AG09319 (cell line): ENCODE measurements around the gene OCLN.
"Not testable (repeated sequence)": the region's sequence is repeated elsewhere in the genome, so short reads cannot be mapped to it uniquely, and the experiment has no call there.

Experiments used
- DNase-seq: peaks from one replicate; pipeline ENCODE4 v3.0.0-alpha.2; 2010; ENCODE audit warnings: low read depth; ENCODE audit errors: extremely low read depth
- TF ChIP-seq, protein P1 (sequence below): IDR thresholded peaks from 2 replicates; pipeline ENCODE4 v1.5.1; 2011; ENCODE audit warnings: low read depth, mild to moderate bottlenecking, inconsistent platforms, low read length, moderate library complexity

The OCLN gene

DNA sequence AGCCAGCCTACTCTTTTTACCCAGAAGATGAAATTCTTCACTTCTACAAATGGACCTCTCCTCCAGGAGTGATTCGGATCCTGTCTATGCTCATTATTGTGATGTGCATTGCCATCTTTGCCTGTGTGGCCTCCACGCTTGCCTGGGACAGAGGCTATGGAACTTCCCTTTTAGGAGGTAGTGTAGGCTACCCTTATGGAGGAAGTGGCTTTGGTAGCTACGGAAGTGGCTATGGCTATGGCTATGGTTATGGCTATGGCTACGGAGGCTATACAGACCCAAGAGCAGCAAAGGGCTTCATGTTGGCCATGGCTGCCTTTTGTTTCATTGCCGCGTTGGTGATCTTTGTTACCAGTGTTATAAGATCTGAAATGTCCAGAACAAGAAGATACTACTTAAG, 16.6 kb downstream of the OCLN start:
- DNase-seq = no peak
- TF ChIP-seq, protein P1, sequence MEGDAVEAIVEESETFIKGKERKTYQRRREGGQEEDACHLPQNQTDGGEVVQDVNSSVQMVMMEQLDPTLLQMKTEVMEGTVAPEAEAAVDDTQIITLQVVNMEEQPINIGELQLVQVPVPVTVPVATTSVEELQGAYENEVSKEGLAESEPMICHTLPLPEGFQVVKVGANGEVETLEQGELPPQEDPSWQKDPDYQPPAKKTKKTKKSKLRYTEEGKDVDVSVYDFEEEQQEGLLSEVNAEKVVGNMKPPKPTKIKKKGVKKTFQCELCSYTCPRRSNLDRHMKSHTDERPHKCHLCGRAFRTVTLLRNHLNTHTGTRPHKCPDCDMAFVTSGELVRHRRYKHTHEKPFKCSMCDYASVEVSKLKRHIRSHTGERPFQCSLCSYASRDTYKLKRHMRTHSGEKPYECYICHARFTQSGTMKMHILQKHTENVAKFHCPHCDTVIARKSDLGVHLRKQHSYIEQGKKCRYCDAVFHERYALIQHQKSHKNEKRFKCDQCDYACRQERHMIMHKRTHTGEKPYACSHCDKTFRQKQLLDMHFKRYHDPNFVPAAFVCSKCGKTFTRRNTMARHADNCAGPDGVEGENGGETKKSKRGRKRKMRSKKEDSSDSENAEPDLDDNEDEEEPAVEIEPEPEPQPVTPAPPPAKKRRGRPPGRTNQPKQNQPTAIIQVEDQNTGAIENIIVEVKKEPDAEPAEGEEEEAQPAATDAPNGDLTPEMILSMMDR = no peak

DNA sequence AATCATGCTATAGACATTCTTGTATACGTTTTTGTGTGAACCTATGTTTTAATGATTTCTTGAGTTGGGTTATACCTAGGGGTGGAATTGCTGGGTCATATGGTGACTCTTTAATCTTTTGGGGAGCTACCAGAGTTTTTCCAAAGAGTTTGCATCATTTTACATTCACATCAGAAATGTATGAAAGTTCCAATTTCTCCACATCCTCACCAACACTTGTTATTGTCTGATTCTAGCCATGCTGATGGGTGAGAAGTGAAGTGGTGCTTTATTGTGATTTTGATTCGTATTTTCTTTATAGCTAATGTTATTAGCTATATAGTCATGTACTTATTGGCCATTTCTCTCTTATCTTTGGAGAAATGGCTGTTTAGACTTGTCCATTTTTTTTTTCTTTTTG, 18.1 kb downstream of the OCLN start:
- TF ChIP-seq, protein P1 = no peak
- DNase-seq = no peak

DNA sequence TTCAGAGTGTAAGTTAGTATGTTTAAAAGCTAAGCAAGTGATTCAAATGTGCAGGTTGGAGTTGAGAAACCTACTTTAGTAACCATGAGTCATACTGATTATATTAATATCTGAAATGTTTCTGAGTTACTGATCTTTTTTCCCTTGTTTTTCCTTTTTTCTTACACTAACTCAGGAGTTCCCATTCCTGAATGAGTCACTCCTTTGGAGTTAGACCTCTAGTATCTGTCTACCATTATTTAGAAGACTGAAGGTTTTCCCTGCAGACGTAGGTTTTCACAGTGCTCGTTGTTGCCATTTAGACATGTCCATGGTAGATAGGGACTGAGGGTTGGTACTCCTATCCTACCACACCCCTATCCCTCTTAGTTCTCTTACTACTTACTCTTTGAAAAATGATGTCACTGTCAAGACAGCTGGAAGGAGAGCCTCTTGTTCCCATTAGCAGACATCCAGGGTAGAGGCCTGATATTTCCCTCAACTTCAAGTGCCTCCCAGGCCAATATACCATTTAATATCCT, 20.2 kb downstream of the OCLN start:
- DNase-seq = peak; percentile 16

DNA sequence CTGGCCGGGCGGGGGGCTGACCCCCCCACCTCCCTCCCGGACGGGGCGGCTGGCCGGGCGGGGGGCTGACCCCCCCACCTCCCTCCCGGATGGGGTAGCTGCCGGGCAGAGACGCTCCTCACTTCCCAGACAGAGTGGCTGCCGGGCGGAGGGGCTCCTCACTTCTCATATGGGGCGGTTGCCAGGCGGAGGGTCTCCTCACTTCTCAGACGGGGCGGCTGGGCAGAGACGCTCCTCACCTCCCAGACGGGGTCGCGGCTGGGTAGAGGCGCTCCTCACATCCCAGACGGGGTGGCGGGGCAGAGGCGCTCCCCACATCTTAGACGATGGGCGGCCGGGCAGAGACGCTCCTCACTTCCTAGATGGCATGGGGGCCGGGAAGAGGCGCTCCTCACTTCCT, 23.0 kb downstream of the OCLN start:
- not testable (repeated sequence) for DNase-seq

More for the DNA sequence above, 20.2 kb downstream of the OCLN start:
- TF ChIP-seq, protein P1 = no peak

DNA sequence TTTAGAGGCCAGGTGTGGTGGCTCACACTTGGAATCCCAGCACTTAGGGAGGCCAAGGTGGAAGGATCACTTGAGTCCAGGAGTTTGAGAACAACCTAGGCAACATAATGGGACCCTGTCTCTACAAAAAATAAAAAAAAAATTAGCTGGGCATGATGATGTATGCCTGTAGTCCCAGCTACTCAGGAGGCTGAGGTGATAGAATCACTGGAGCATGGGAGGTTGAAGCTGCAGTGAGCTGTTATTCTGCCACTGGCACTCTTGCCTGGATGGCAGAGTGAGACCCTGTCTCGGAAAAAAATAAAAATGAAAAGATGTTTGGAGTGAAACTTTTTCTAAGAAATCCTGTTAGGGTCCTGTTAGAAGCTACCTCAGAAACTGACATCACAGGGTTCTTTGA, 24.2 kb downstream of the OCLN start:
- TF ChIP-seq, protein P1 = no peak
- DNase-seq = no peak

DNA sequence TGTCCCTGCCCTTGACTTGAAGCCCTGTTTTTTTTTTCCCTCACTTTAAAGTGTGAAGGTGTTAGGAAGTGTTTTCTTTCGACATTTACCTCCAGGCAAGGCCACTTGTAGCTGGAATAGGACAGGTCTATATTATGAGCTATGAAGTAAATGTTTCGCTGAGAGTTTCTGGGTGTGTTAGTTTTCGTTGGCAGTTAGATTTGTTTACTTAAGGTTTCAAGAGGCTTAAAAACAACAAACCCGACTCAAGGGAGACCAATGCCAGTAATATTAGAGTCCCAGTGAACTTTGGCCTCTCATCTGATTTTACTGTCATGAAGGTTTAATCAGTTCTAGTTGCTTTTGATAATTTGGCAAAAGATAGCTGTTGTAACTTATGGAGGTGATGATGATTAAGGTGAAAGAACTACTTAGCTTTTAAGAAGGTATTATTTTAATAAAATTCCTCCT, 25.2 kb downstream of the OCLN start:
- no peak for DNase-seq
- TF ChIP-seq, protein P1 = no peak

DNA sequence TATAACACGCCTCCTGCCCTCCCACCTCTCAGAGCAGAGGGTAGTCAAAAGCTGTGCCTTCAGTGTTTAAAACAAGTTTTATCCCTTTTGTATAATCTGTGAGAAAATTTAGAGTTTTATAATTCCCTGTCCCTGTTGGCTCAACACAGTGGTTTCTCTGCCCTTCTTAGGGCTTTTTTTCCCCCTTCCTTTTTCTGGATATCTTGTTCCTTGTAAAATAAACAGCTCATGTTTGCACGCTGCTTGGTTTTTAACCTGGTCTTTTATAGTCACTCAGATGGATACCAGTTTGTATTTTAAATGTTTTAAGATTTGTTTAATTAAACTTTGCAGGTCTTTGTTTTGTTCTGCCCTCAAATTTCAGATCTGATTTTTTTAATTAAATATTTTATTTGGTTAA, 26.7 kb downstream of the OCLN start:
- no peak for DNase-seq
- TF ChIP-seq, protein P1 = no peak

DNA sequence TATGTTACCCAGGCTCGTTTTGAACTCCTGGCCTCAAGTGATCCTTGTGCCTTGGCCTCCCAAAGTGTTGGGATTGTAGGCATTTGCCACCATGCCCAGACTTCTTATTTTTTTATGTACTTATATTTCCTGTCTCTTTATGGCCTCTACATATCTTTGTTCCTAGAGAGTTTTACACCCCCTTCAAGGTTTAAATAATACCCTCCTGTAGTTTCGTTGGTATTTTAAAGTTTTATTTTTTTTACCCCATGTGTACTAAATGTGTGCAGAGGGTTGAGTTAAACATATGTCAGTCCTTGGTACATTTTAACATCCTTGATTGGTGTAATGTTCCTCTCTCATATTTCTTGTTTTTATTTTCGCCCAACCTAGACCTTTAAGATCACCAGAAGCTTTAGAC, 29.4 kb downstream of the OCLN start:
- TF ChIP-seq, protein P1 = no peak
- DNase-seq = no peak
